ENCODE measurements around the gene PITHD1.

GRCh38 chr1:23799255-23799569 is 21.0 kb downstream of the PITHD1 start:
- no peak for TF ChIP-seq EZH2 (IDR thresholded peaks at IDR 0.05)
- no peak for TF ChIP-seq POLR2AphosphoS5 (IDR thresholded peaks at IDR 0.05; ENCODE audit: borderline replicate concordance, low read depth, low read length)
- no peak for TF ChIP-seq FOXP2 (optimal IDR thresholded peaks at IDR 0.05; ENCODE audit: control extremely low read depth, extremely low read length, insufficient read depth)
